T-helper 22 cell (primary cell): ENCODE data around the gene FKBP5.
"Not testable (repeated sequence)": the region's sequence is repeated elsewhere in the genome, so short reads cannot be mapped to it uniquely, and the experiment has no call there.

Experiments used
- DNase-seq: peaks from one replicate; pipeline ENCODE4 v3.0.0-alpha.2; 2020; ENCODE audit warnings: low read depth

Gene FKBP5

GRCh38 chr6:35723587-35723986 lies 34.9 kb upstream of the FKBP5 start:
- no peak for DNase-seq

DNA sequence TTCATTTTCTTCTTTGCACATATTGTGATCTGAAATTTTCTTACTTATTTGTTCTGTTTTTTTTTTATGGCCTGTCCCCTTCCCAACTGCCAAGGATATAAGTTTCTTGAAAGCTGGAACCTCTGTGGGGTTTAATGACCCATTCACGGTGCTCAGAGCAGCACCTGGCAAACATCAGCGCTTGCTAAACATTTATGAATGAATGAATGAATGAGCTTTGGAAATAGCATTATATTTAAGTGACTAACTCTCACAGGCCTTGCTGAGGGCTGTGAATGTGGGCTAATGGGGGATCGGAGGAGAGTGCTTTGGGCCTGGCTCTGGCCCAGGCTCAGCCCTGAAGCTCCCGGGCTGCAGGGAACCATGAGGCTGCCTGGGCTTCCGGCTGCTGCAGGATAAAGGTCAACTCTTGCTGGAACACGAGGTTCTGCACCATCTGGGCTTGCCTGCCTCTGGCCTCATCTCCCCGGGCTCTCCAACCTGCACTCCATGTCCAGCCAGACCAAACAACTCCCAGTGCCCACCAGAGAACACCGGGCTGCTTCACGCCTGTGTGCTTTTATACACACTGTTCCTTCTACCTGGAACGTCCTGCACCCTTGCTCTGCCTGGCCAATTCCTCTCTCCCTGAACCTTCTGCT lies 33.5 kb upstream of the FKBP5 start:
- no peak for DNase-seq

DNA sequence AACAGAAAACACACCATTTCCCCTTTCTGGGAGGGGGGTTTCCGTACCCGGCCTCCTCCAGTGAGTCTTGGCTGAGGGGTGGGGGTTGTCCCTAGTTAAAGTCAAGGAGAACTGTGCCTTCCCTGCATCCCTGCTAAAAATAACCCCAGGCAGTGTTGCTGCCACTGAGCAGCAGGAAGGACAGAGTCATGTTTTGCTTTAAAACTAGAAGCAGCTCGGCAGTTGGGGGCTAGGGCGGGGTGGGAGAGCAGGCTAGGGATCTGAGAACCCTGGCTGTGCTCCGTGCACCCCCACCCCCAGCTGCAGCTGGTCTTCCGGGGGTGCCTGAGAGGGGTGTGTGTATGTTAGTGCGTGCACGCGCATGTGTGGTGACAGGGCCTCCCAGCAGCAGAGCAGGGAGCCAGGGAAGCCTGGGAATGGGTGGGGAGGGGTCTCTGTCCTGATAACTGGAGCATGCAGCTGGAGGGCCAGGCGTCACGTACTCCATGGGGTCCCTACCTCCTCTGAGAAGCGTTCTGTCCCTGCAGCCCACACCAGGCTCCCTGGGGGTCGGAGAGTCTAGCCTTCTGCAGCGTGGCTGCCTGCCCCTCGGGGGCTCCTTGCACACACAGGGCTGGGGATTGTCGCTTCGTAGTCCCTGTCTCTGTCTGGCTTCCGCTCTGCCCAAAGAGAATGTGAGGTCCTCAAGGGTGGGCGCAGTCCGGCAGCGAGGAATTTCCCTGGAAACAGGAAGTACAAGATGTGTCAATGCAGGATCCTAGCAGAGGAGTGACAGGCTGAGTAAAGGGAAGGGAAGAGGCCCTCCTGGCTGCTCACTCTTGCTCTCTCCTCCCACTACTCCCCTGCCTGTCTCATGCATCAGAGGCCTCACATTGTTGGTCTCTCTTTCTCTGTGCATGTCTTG lies 31.4 kb upstream of the FKBP5 start:
- no peak for DNase-seq

DNA sequence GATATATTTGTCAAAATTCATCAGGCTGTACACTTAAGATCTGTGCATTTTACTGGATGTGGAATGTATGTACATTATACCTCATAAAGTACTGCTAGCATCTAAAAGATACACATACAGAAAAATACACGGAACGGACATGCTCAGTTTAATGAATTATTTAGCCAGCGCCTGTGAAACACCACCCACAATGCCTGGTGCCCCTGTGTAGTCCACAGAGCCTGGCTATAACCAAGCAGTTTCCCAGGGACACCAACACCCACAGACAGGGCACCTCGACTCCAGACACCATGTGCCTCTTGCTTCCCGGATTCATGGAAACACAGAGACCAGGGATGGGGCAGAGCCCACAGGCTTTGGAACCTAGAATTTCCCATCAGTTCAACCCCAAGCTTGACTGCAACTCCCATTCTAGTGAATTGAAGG lies 30.7 kb upstream of the FKBP5 start:
- no peak for DNase-seq

- no peak for DNase-seq
Measured at GRCh38 chr6:35718911-35719381, 30.2 kb upstream of the FKBP5 start.

DNA sequence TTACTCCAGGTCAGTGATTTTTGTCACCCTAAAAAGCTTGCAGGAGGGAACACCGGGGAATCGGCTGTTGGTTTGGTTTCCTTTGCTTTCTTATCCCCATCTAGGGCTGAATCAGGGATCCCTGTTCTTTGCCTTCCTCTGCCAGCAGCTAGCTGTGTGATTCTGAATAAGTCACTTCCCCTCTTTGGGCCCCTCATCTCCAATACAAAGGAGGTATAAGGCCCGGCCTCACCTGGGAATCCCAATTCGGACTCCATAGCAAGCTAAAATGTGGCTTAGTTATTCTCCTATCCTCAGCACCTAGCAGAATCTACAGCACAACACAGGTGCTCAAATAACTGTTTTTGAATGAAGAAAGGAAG lies 29.6 kb upstream of the FKBP5 start:
- DNase-seq, result no peak

DNA sequence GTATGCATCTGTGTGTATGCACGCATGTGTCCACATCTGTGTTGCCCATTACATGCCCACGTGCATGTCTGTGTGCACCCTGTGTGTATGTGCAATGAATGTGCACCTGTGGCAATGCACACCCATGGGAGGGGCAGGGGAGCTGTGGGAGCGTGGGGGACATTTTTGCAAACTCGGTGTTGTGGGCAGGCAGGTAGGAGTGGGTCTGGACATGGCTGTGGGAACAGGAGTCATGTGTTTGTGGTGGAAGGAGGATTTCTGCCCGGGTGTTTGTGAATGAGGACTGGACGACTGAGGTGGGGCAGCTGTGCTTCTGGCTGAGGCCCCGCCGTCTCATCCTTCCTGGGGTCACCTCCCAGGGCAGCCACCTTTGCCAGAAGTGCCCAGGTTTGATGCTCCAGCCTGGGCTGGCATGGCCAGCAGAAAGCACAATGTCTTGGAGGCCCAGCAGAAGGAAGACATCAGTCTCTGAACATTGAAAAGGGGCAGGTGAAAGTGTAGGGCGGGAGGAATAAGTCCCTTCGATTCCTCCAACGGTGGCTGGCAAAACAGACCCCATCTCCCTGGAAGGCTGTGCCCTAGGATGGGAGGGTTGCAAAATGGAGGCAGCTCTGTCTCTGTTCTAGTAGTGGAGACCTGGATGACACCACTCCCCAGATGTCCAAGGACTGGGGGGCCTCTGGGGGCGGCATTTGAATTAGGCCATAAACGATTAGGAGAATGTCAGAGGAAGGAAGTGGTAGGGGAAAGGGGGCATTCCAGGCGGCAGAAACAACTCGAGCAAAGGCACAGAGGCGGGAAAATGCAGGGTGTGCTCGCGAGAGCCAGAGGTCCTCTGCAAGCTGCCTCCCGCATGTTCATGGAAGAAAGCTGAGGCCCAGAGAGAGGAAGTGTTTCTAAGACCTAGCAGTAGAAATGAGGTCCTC lies 29.0 kb upstream of the FKBP5 start:
- no peak for DNase-seq

GRCh38 chr6:35716798-35717197 lies 28.1 kb upstream of the FKBP5 start:
- no peak for DNase-seq

DNA sequence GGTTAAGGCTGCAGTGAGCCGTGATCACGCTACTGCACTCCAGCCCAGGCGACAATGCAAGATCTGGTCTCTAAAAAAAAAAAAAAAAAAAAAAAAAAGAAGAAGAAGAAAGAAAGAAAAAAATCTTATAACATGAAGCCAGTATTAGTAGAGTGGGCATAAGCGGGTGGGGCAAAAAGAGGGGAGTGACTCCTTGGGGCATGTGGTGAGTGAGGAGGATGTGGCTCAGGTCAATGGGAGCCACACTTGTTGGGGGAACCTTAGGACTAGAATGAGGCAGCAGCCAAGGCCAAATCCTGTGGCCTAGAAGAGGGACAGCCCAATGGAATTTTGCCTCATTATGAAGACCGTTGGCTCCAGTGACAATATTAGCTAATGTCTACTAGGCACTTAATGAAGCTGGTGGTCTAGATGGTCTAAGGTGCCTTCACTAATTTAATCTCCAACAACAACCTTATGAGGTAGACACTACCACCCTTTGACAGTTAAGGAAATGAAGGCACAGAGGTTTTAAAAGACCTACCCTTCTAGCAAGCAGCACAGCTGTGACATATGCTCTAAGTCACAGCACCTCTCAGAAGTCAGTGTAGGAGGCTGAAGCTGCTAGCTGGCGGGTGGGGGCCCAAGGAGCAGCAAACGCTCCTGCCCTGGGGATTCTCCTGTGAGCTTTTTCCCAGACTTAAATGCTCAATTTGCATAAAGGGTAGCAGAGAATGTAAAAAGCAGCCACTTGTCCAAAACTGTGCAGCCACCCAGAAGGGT lies 24.5 kb upstream of the FKBP5 start:
- DNase-seq, result no peak

GRCh38 chr6:35711731-35712130 lies 23.0 kb upstream of the FKBP5 start:
- DNase-seq, result no peak

GRCh38 chr6:35710241-35710847 lies 21.6 kb upstream of the FKBP5 start:
- no peak for DNase-seq

DNA sequence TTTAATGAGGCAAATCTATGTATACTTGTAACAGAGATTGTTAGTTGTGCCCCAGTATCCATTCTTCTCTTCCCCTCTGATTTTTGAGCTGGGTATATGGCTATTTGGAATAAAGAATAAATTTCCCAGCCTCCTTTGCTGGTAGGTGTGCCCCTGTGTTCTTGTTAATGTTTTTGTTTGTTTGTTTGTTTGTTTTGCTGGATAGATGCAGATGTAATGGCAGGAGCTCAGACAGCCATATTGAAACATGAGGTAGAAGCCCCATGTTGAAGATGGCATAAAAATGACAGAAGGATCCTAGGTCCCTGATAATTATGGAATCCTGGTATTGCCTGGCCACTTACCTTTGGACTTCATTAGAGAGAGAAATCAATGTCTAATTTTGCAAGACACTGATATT lies 19.9 kb upstream of the FKBP5 start:
- DNase-seq, result no peak

GRCh38 chr6:35707714-35708407 lies 19.1 kb upstream of the FKBP5 start:
- DNase-seq, result no peak

- no peak for DNase-seq
Measured at GRCh38 chr6:35706468-35706867, 17.8 kb upstream of the FKBP5 start.

- no peak for DNase-seq
Measured at GRCh38 chr6:35703554-35703953, 14.8 kb upstream of the FKBP5 start.

- no peak for DNase-seq
Measured at GRCh38 chr6:35698858-35699257, 10.1 kb upstream of the FKBP5 start.

DNA sequence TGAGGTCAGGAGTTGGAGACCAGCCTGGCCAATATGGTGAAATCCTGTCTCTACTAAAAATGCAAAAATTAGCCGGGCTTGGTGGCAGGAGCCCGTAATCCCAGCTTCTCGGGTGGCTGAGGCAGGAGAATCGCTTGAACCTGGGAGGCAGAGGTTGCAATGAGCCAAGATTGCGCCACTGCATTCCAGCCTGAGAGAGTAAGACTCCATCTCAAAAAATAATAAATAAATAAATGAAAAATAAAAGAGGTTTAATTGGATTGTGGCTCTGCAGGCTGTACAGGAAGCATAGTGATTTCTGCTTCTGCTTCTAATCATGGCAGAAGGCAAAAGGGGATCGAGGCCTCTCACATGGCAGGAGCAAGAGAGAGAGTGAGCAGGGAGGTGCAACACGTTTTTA lies 9.7 kb upstream of the FKBP5 start:
- DNase-seq, result not testable (repeated sequence)

GRCh38 chr6:35694462-35694861 lies 5.7 kb upstream of the FKBP5 start:
- no peak for DNase-seq

GRCh38 chr6:35691027-35691824 lies 2.5 kb upstream of the FKBP5 start:
- DNase-seq, result no peak

GRCh38 chr6:35690484-35690883 lies 1.8 kb upstream of the FKBP5 start:
- no peak for DNase-seq
